Measurements from ENCODE around the gene HOXD8. TPM values are rescaled to one million over a fixed set of nuclear protein-coding genes. Genes with fewer than 3 reads are reported as not detected.
A peak's percentile ranks its signal among the peaks of the same experiment; 100 is the strongest.

The HOXD8 gene
- total and polyA plus RNA-seq, 2 experiments from 2014 or later, result 19.7 to 27.8 TPM

- in situ Hi-C loops (cut with MboI), result no loop called here
- WGBS, 2 experiments (ENCODE audit: low coverage in 1 of 2, low lambda C conversion rate in 2 of 2, missing lambda C conversion rate in 2 of 2), result 1 to 2% methylated on average over 55 to 64 of the region's 71 CpGs
- DNase-seq, result peak; percentile 84
- Histone ChIP-seq H3K4me3 (peak overlapping the region; percentile 85), H3K27ac (peak overlapping the region; percentile 96), H3K79me2 (ENCODE audit: insufficient read depth) (peaks cover 98% of the 10 kb centered on the region), H4K20me1 (ENCODE audit: insufficient read depth) (no peaks in the 10 kb centered on the region), H3K9me3 (ENCODE audit: low read depth) (no peaks in the 10 kb centered on the region), H3K36me3 (ENCODE audit: low read depth) (no peaks in the 10 kb centered on the region), H3K4me2 (ENCODE audit: unreplicated experiment) (peak overlapping the region; percentile 93), H3K9me2 (ENCODE audit: insufficient read depth) (no peaks in the 10 kb centered on the region), H3K27me3 (replicated peaks; ENCODE audit: insufficient read depth) (no peaks in the 10 kb centered on the region), H3K4me1 (ENCODE audit: insufficient read depth) (peaks cover 46% of the 10 kb centered on the region), H2AFZ (peak overlapping the region; percentile 64), H3K9ac (peak overlapping the region; percentile 97), H3F3A (ENCODE audit: insufficient read depth) (peaks cover 58% of the 10 kb centered on the region)
- TF ChIP-seq EZH2 (IDR thresholded peaks at IDR 0.05; ENCODE audit: insufficient read depth, poor library complexity, severe bottlenecking) (no peak), EZH2phosphoT487 (IDR thresholded peaks at IDR 0.05; ENCODE audit: insufficient read depth, low read depth) (no peak)
These were observed 7.1 kb downstream of the HOXD8 start for GRCh38 chr2:176136374-176137251.

GRCh38 chr2:176137252-176137580, 7.7 kb downstream of the HOXD8 start:
- 0 to 10% methylated on average over 2 of the region's 2 CpGs for WGBS, 2 experiments (ENCODE audit: low coverage in 1 of 2, low lambda C conversion rate in 2 of 2, missing lambda C conversion rate in 2 of 2)
- in situ Hi-C loops (cut with MboI), result no loop called here

GRCh38 chr2:176137906-176138305, 8.4 kb downstream of the HOXD8 start:
- no peaks in the 10 kb centered on the region for H4K20me1 ChIP-seq (ENCODE audit: insufficient read depth)
- H3K9me2 ChIP-seq (ENCODE audit: insufficient read depth), result no peaks in the 10 kb centered on the region
- H2AFZ ChIP-seq, result peak overlapping the region; percentile 64
- in situ Hi-C loops (cut with MboI), result no loop called here
- peak overlapping the region; percentile 97 for H3K9ac ChIP-seq
- peak overlapping the region; percentile 96 for H3K27ac ChIP-seq
- H3K4me1 ChIP-seq (ENCODE audit: insufficient read depth), result peaks cover 44% of the 10 kb centered on the region
- H3F3A ChIP-seq (ENCODE audit: insufficient read depth), result peaks cover 51% of the 10 kb centered on the region
- TF ChIP-seq EZH2 (IDR thresholded peaks at IDR 0.05; ENCODE audit: insufficient read depth, poor library complexity, severe bottlenecking) (no peak), EZH2phosphoT487 (IDR thresholded peaks at IDR 0.05; ENCODE audit: insufficient read depth, low read depth) (no peak)
- no peaks in the 10 kb centered on the region for H3K27me3 ChIP-seq (replicated peaks; ENCODE audit: insufficient read depth)
- peaks cover 98% of the 10 kb centered on the region for H3K79me2 ChIP-seq (ENCODE audit: insufficient read depth)
- DNase-seq, result peak; percentile 72
- peak overlapping the region; percentile 85 for H3K4me3 ChIP-seq
- H3K4me2 ChIP-seq (ENCODE audit: unreplicated experiment), result peak overlapping the region; percentile 93
- H3K9me3 ChIP-seq (ENCODE audit: low read depth), result no peaks in the 10 kb centered on the region
- 19 to 29% methylated on average over 8 of the region's 8 CpGs for WGBS, 2 experiments (ENCODE audit: low coverage in 1 of 2, low lambda C conversion rate in 2 of 2, missing lambda C conversion rate in 2 of 2)
- no peaks in the 10 kb centered on the region for H3K36me3 ChIP-seq (ENCODE audit: low read depth)

More at GRCh38 chr2:176137252-176137580, 7.7 kb downstream of the HOXD8 start:
- no peaks in the 10 kb centered on the region for H3K27me3 ChIP-seq (replicated peaks; ENCODE audit: insufficient read depth)
- H3K36me3 ChIP-seq (ENCODE audit: low read depth), result no peaks in the 10 kb centered on the region
- H3K4me1 ChIP-seq (ENCODE audit: insufficient read depth), result peaks cover 46% of the 10 kb centered on the region
- H3K9ac ChIP-seq, result peak overlapping the region; percentile 97
- H3F3A ChIP-seq (ENCODE audit: insufficient read depth), result peaks cover 52% of the 10 kb centered on the region
- no peak for DNase-seq
- H3K79me2 ChIP-seq (ENCODE audit: insufficient read depth), result peaks cover 98% of the 10 kb centered on the region
- TF ChIP-seq EZH2 (IDR thresholded peaks at IDR 0.05; ENCODE audit: insufficient read depth, poor library complexity, severe bottlenecking) (no peak), EZH2phosphoT487 (IDR thresholded peaks at IDR 0.05; ENCODE audit: insufficient read depth, low read depth) (no peak)
- no peaks in the 10 kb centered on the region for H4K20me1 ChIP-seq (ENCODE audit: insufficient read depth)
- H3K9me3 ChIP-seq (ENCODE audit: low read depth), result no peaks in the 10 kb centered on the region
- H3K4me3 ChIP-seq, result peak overlapping the region; percentile 85
- H3K9me2 ChIP-seq (ENCODE audit: insufficient read depth), result no peaks in the 10 kb centered on the region
- H3K4me2 ChIP-seq (ENCODE audit: unreplicated experiment), result peak overlapping the region; percentile 93
- peak overlapping the region; percentile 64 for H2AFZ ChIP-seq
- H3K27ac ChIP-seq, result peak overlapping the region; percentile 96

GRCh38 chr2:176138526-176138922, 9.0 kb downstream of the HOXD8 start:
- Histone ChIP-seq H3K9me2 (ENCODE audit: insufficient read depth) (no peaks in the 10 kb centered on the region), H3K9me3 (ENCODE audit: low read depth) (no peaks in the 10 kb centered on the region), H3K4me2 (ENCODE audit: unreplicated experiment) (peak overlapping the region; percentile 93), H3K27me3 (replicated peaks; ENCODE audit: insufficient read depth) (no peaks in the 10 kb centered on the region), H3K4me3 (peak overlapping the region; percentile 85), H2AFZ (peak overlapping the region; percentile 64), H3K27ac (peak overlapping the region; percentile 96), H3K4me1 (ENCODE audit: insufficient read depth) (peaks cover 37% of the 10 kb centered on the region), H3K79me2 (ENCODE audit: insufficient read depth) (peaks cover 98% of the 10 kb centered on the region), H3F3A (ENCODE audit: insufficient read depth) (peaks cover 45% of the 10 kb centered on the region), H3K9ac (peak overlapping the region; percentile 97), H3K36me3 (ENCODE audit: low read depth) (no peaks in the 10 kb centered on the region), H4K20me1 (ENCODE audit: insufficient read depth) (no peaks in the 10 kb centered on the region)
- in situ Hi-C loops (cut with MboI), result no loop called here
- DNase-seq, result peak; percentile 77
- 8 to 10% methylated on average over 14 of the region's 14 CpGs for WGBS, 2 experiments (ENCODE audit: low coverage in 1 of 2, low lambda C conversion rate in 2 of 2, missing lambda C conversion rate in 2 of 2)
- TF ChIP-seq EZH2phosphoT487 (IDR thresholded peaks at IDR 0.05; ENCODE audit: insufficient read depth, low read depth) (no peak), EZH2 (IDR thresholded peaks at IDR 0.05; ENCODE audit: insufficient read depth, poor library complexity, severe bottlenecking) (no peak)
